ENCODE measurements around the gene PXYLP1.

- no peak for TF ChIP-seq EZH2 (IDR thresholded peaks at IDR 0.05)
- no peak for TF ChIP-seq CTCF (IDR thresholded peaks at IDR 0.05)
- TF ChIP-seq EZH2phosphoT487 (IDR thresholded peaks at IDR 0.05) = no peak
These were observed 13.3 kb upstream of the PXYLP1 start for GRCh38 chr3:141218162-141218835.
